HG02642 (cell line): Measurements from ENCODE around the gene ATXN3.

ENCODE experiments used
- ATAC-seq: cut with Tn5 transposase; IDR thresholded peaks from one replicate; pipeline ENCODE4 v1.9.1; 2021; ENCODE audit warnings: mild to moderate bottlenecking; ENCODE audit not compliant: unreplicated experiment, poor library complexity

The ATXN3 gene

DNA sequence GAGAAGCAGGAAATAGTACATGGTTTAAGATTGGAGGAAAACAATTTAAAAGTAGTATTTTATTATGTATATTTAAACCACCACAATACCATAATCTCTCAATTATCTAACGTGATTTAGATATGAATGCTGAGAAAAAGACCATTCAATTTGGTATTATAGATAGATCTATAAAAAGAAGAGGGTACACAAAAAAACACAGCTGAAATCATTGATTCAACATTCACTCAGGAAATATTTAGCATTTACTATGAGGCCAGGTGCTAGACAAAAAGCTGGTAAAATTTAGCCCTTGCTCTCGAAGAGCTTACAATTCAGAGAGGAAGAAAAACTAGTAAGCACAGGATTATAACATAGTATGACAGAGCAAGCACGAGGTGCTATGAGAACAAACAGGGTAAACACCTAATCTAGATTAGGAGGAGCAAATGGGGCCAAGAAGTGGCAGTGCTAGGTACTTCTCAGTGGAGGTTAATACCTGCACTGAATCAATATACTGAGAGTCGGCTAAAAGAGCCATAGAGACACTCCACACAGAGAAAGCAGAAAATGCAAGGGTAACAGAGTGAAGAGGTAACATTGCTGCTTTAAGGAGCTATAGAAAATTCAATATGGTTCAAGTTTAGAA lies 94.1 kb downstream of the ATXN3 start:
- ATAC-seq = no peak

GRCh38 chr14:92010644-92011043 lies 95.7 kb downstream of the ATXN3 start:
- no peak for ATAC-seq

DNA sequence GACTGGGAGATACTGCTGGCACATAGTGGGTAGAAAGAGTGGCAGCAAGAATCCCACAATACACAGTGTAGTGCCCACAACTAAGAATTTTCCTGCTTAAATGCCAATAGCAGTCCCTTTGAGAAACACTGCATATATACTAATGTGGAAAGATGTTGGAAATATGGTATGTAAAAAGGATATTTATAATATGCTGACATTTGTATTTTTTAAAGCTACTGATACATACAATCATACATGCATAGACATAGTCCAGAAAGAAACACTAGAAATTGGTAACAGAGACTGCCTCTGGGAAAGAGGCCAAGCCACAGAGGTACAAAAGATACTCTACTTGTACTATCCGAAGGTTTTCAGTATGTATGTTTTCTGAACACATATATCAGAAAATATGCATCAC lies 96.8 kb downstream of the ATXN3 start:
- ATAC-seq = no peak
